Retinal pigment epithelial cell (primary cell): ENCODE data around the gene ATXN7L1.
"Not testable (repeated sequence)": the region's sequence is repeated elsewhere in the genome, so short reads cannot be mapped to it uniquely, and the experiment has no call there.

Experiments used
- DNase-seq: peaks from one replicate; pipeline ENCODE4 v3.0.0-alpha.2; 2010; ENCODE audit warnings: low read depth
- H3K4me3 ChIP-seq: 2 replicates; pipeline ENCODE4 v1.5.1; 2011; ENCODE audit warnings: mild to moderate bottlenecking, low read length, control low read depth, moderate library complexity
- CTCF ChIP-seq: conservative IDR thresholded peaks from 2 replicates; pipeline ENCODE4 v1.5.1; 2011; ENCODE audit warnings: low read depth, low read length, control low read depth, inconsistent platforms

The ATXN7L1 gene

GRCh38 chr7:105705427-105705826, 171.0 kb downstream of the ATXN7L1 start:
- no peak for TF ChIP-seq CTCF
- no peak overlapping the region for H3K4me3 ChIP-seq
- no peak for DNase-seq

GRCh38 chr7:105703207-105703930, 173.0 kb downstream of the ATXN7L1 start:
- no peak overlapping the region for H3K4me3 ChIP-seq
- DNase-seq: no peak
- no peak for TF ChIP-seq CTCF

GRCh38 chr7:105699568-105700236, 176.7 kb downstream of the ATXN7L1 start:
- no peak overlapping the region for H3K4me3 ChIP-seq
- no peak for TF ChIP-seq CTCF
- no peak for DNase-seq

GRCh38 chr7:105698531-105698930, 177.9 kb downstream of the ATXN7L1 start:
- no peak for TF ChIP-seq CTCF
- no peak for DNase-seq
- H3K4me3 ChIP-seq: no peak overlapping the region

GRCh38 chr7:105697753-105698152, 178.6 kb downstream of the ATXN7L1 start:
- no peak for DNase-seq
- TF ChIP-seq CTCF: no peak
- no peak overlapping the region for H3K4me3 ChIP-seq

GRCh38 chr7:105697169-105697568, 179.2 kb downstream of the ATXN7L1 start:
- DNase-seq, H3K4me3 ChIP-seq: not testable (repeated sequence)

- TF ChIP-seq CTCF: no peak
- no peak for DNase-seq
- H3K4me3 ChIP-seq: no peak overlapping the region
Measured at GRCh38 chr7:105693576-105693975, 182.8 kb downstream of the ATXN7L1 start.
